Midbrain (tissue), 1 donor: ENCODE measurements around the gene CLPX.
A peak's percentile ranks its signal among the peaks of the same experiment; 100 is the strongest.
"Not testable (repeated sequence)": the region's sequence is repeated elsewhere in the genome, so short reads cannot be mapped to it uniquely, and the experiment has no call there.

Experiments used
- DNase-seq: peaks from one replicate; lab custom pipeline; 2025; lab: John Stamatoyannopoulos, UW

The CLPX gene

GRCh38 chr15:65101891-65102708 is 83.0 kb downstream of the CLPX start:
- no peak for DNase-seq

GRCh38 chr15:65101411-65101890 is 83.7 kb downstream of the CLPX start:
- peak; percentile 59 for DNase-seq

GRCh38 chr15:65100442-65100841 is 84.7 kb downstream of the CLPX start:
- DNase-seq: no peak

GRCh38 chr15:65099801-65100200 is 85.3 kb downstream of the CLPX start:
- DNase-seq: not testable (repeated sequence)

GRCh38 chr15:65099336-65099735 is 85.8 kb downstream of the CLPX start:
- no peak for DNase-seq
